CD4-positive, CD25-positive, alpha-beta regulatory T cell (primary cell): ENCODE results near the gene RTKN2. TPM values are rescaled to one million over a fixed set of nuclear protein-coding genes. Genes with fewer than 3 reads are reported as not detected.
A peak's percentile ranks its signal among the peaks of the same experiment; 100 is the strongest.

Source experiments
- ATAC-seq, 2 donors: fragments of 150-1000 bp; cut with Tn5 transposase; one replicate each; pipeline ENCODE4 v1.10.0; 2021; ENCODE audit warnings: low read depth in 2 of 2, moderate number of reproducible peaks in 2 of 2, moderate library complexity in 1 of 2
- DNase-seq, 3 donors: peaks; one replicate each; pipeline versions ENCODE4 v3.0.0 to v3.0.0-alpha.2; 2012 to 2022; ENCODE audit warnings: mixed read lengths in 1 of 3
- H3K27ac ChIP-seq: one replicate; pipeline ENCODE4 v1.7.0; 2013; ENCODE audit warnings: mild to moderate bottlenecking, low read length; ENCODE audit not compliant: insufficient read depth, poor library complexity, severe bottlenecking
- H3K27me3 ChIP-seq: one replicate; pipeline ENCODE4 v1.7.0; 2013; ENCODE audit warnings: low read length; ENCODE audit not compliant: control insufficient read depth, insufficient read depth
- H3K36me3 ChIP-seq: one replicate; pipeline ENCODE4 v1.7.0; 2013; ENCODE audit warnings: mild to moderate bottlenecking, low read length, moderate library complexity; ENCODE audit not compliant: control insufficient read depth, insufficient read depth
- H3K4me1 ChIP-seq: 2 replicates; pipeline ENCODE4 v1.7.0; 2013; ENCODE audit warnings: mild to moderate bottlenecking, low read length; ENCODE audit not compliant: insufficient read depth, control insufficient read depth, poor library complexity, severe bottlenecking
- H3K4me3 ChIP-seq: one replicate; pipeline ENCODE4 v1.7.0; 2013; ENCODE audit warnings: low read depth, mild to moderate bottlenecking, low read length, moderate library complexity
- H3K9me3 ChIP-seq, 2 experiments: 1 replicate in 1 of 2; 2 replicates in 1 of 2; pipeline ENCODE4 v1.7.0; 2013; ENCODE audit warnings: low read length in 2 of 2, mild to moderate bottlenecking in 1 of 2, moderate library complexity in 1 of 2; ENCODE audit not compliant: control insufficient read depth in 2 of 2
- H3K27ac Mint-ChIP-seq, 3 donors: one replicate each; pipeline ENCODE4 v1.8.0; 2020 to 2022; ENCODE audit warnings: mild to moderate bottlenecking in 3 of 3, mixed read lengths in 3 of 3, moderate library complexity in 2 of 3
- H3K27me3 Mint-ChIP-seq: one replicate; pipeline ENCODE4 v1.8.0; 2022; ENCODE audit warnings: mild to moderate bottlenecking, mixed read lengths
- H3K36me3 Mint-ChIP-seq: one replicate; pipeline ENCODE4 v1.8.0; 2020; ENCODE audit warnings: mixed read lengths
- H3K4me1 Mint-ChIP-seq, 4 donors: one replicate each; pipeline ENCODE4 v1.8.0; 2020 to 2022; ENCODE audit warnings: mixed read lengths in 4 of 4, mild to moderate bottlenecking in 1 of 4
- H3K4me3 Mint-ChIP-seq, 4 donors: one replicate each; pipeline ENCODE4 v1.8.0; 2020 to 2022; ENCODE audit warnings: mild to moderate bottlenecking in 4 of 4, mixed read lengths in 4 of 4, moderate library complexity in 3 of 4
- H3K9me3 Mint-ChIP-seq, 7 donors: one replicate each; pipeline ENCODE4 v1.8.0; 2020 to 2022; ENCODE audit warnings: mixed read lengths in 7 of 7, mild to moderate bottlenecking in 3 of 7, moderate library complexity in 2 of 7
- polyA plus RNA-seq, 4 donors: library from polyadenylated mRNA; unstranded; fragments of 300-500 nt; fragmentation: Illumina TruSeq; gene quantifications; one replicate each; pipeline ENCODE4 v1.2.3, GENCODE V29; 2021
- total RNA-seq: library from RNA; stranded (reverse); gene quantifications from one replicate; pipeline ENCODE4 v1.2.3, GENCODE V29; 2022

RTKN2 gene
- total and polyA plus RNA-seq, 5 donors from 2014 or later: 38.0 to 99.5 (median 61.8) TPM

- peak overlapping the region in 1 of 3 donors; percentile 32 for H3K27ac Mint-ChIP-seq
- ATAC-seq: no peak
- DNase-seq: no peak
- H3K4me3 Mint-ChIP-seq: no peak overlapping the region
- H3K9me3 Mint-ChIP-seq: peaks cover 0 to 3% (median 0%) of the 10 kb centered on the region in 7 donors
- no peaks in the 10 kb centered on the region for H3K4me1 ChIP-seq
- no peak overlapping the region for H3K4me3 ChIP-seq
- no peaks in the 10 kb centered on the region for H3K36me3 ChIP-seq
- peaks cover 19 to 42% (median 23%) of the 10 kb centered on the region in 4 donors for H3K4me1 Mint-ChIP-seq
- no peaks in the 10 kb centered on the region for H3K27me3 ChIP-seq
- H3K27ac ChIP-seq: no peak overlapping the region
- no peaks in the 10 kb centered on the region for H3K9me3 ChIP-seq
- no peaks in the 10 kb centered on the region for H3K27me3 Mint-ChIP-seq
- H3K36me3 Mint-ChIP-seq: peaks cover 9% of the 10 kb centered on the region
Observed at GRCh38 chr10:62162261-62162981, 106.2 kb downstream of the RTKN2 start.

- no peaks in the 10 kb centered on the region for H3K9me3 ChIP-seq
- Mint-ChIP-seq H3K27ac (peak overlapping the region in 1 of 3 donors; percentile 12), H3K36me3 (peaks cover 24% of the 10 kb centered on the region), H3K4me3 (no peak overlapping the region), H3K4me1 (peaks cover 19 to 41% (median 22%) of the 10 kb centered on the region in 4 donors), H3K9me3 (peaks cover 0 to 1% (median 0%) of the 10 kb centered on the region in 7 donors), H3K27me3 (no peaks in the 10 kb centered on the region)
- H3K27ac ChIP-seq: no peak overlapping the region
- no peak for DNase-seq
- H3K4me3 ChIP-seq: no peak overlapping the region
- no peaks in the 10 kb centered on the region for H3K27me3 ChIP-seq
- H3K36me3 ChIP-seq: no peaks in the 10 kb centered on the region
- no peak for ATAC-seq
- H3K4me1 ChIP-seq: no peaks in the 10 kb centered on the region
Observed at GRCh38 chr10:62159351-62159750, 109.3 kb downstream of the RTKN2 start.

GRCh38 chr10:62157601-62158000, 111.0 kb downstream of the RTKN2 start:
- no peaks in the 10 kb centered on the region for H3K36me3 ChIP-seq
- H3K27ac ChIP-seq: no peak overlapping the region
- Mint-ChIP-seq H3K4me3 (no peak overlapping the region), H3K36me3 (peaks cover 24% of the 10 kb centered on the region), H3K27ac (no peak overlapping the region), H3K9me3 (peaks cover 0 to 1% (median 0%) of the 10 kb centered on the region in 7 donors), H3K27me3 (no peaks in the 10 kb centered on the region), H3K4me1 (peaks cover 12 to 41% (median 28%) of the 10 kb centered on the region in 4 donors)
- ATAC-seq: no peak
- DNase-seq: no peak
- no peaks in the 10 kb centered on the region for H3K4me1 ChIP-seq
- H3K27me3 ChIP-seq: no peaks in the 10 kb centered on the region
- H3K9me3 ChIP-seq: no peaks in the 10 kb centered on the region
- no peak overlapping the region for H3K4me3 ChIP-seq

- peaks cover 36% of the 10 kb centered on the region for H3K36me3 Mint-ChIP-seq
- DNase-seq: no peak
- ATAC-seq: no peak
- Histone ChIP-seq H3K27ac (no peak overlapping the region), H3K9me3 (no peaks in the 10 kb centered on the region), H3K4me3 (no peak overlapping the region), H3K36me3 (no peaks in the 10 kb centered on the region), H3K4me1 (no peaks in the 10 kb centered on the region), H3K27me3 (no peaks in the 10 kb centered on the region)
- H3K27ac Mint-ChIP-seq: peak overlapping the region in 1 of 3 donors; percentile 39
- peaks cover 8 to 34% (median 20%) of the 10 kb centered on the region in 4 donors for H3K4me1 Mint-ChIP-seq
- no peak overlapping the region for H3K4me3 Mint-ChIP-seq
- H3K9me3 Mint-ChIP-seq: peaks cover 0 to 6% (median 2%) of the 10 kb centered on the region in 7 donors
- H3K27me3 Mint-ChIP-seq: no peaks in the 10 kb centered on the region
Observed at GRCh38 chr10:62155054-62155680, 113.5 kb downstream of the RTKN2 start.

- no peak overlapping the region for H3K4me3 Mint-ChIP-seq
- no peak overlapping the region for H3K27ac ChIP-seq
- H3K9me3 ChIP-seq: no peaks in the 10 kb centered on the region
- H3K27me3 Mint-ChIP-seq: no peaks in the 10 kb centered on the region
- DNase-seq (no peak), ATAC-seq (no peak)
- no peaks in the 10 kb centered on the region for H3K36me3 ChIP-seq
- H3K4me1 ChIP-seq: no peaks in the 10 kb centered on the region
- peaks cover 0 to 6% (median 2%) of the 10 kb centered on the region in 7 donors for H3K9me3 Mint-ChIP-seq
- peak overlapping the region in 1 of 3 donors; percentile 39 for H3K27ac Mint-ChIP-seq
- H3K4me1 Mint-ChIP-seq: peaks cover 0 to 30% (median 16%) of the 10 kb centered on the region in 4 donors
- peaks cover 33% of the 10 kb centered on the region for H3K36me3 Mint-ChIP-seq
- no peak overlapping the region for H3K4me3 ChIP-seq
- no peaks in the 10 kb centered on the region for H3K27me3 ChIP-seq
Observed at GRCh38 chr10:62154231-62154630, 114.4 kb downstream of the RTKN2 start.

GRCh38 chr10:62153191-62153590, 115.5 kb downstream of the RTKN2 start:
- H3K27ac Mint-ChIP-seq: no peak overlapping the region
- ATAC-seq: no peak

GRCh38 chr10:62149621-62150020, 119.0 kb downstream of the RTKN2 start:
- ATAC-seq (no peak), DNase-seq (no peak)
- Histone ChIP-seq H3K4me3 (no peak overlapping the region), H3K36me3 (no peaks in the 10 kb centered on the region), H3K4me1 (no peaks in the 10 kb centered on the region), H3K27ac (no peak overlapping the region), H3K27me3 (no peaks in the 10 kb centered on the region), H3K9me3 (no peaks in the 10 kb centered on the region)
- Mint-ChIP-seq H3K36me3 (peaks cover 19% of the 10 kb centered on the region), H3K4me1 (peaks cover 6 to 35% (median 17%) of the 10 kb centered on the region in 4 donors), H3K9me3 (peaks cover 0 to 6% (median 2%) of the 10 kb centered on the region in 7 donors), H3K27me3 (no peaks in the 10 kb centered on the region), H3K4me3 (no peak overlapping the region), H3K27ac (peak overlapping the region in 2 of 3 donors; percentile 26 to 38)

More at GRCh38 chr10:62153191-62153590, 115.5 kb downstream of the RTKN2 start:
- H3K4me1 ChIP-seq: no peaks in the 10 kb centered on the region
- no peak for DNase-seq
- no peaks in the 10 kb centered on the region for H3K9me3 ChIP-seq
- Mint-ChIP-seq H3K4me3 (no peak overlapping the region), H3K27me3 (no peaks in the 10 kb centered on the region), H3K9me3 (peaks cover 0 to 6% (median 2%) of the 10 kb centered on the region in 7 donors), H3K36me3 (peaks cover 27% of the 10 kb centered on the region), H3K4me1 (peaks cover 0 to 31% (median 16%) of the 10 kb centered on the region in 4 donors)
- no peaks in the 10 kb centered on the region for H3K36me3 ChIP-seq
- H3K27ac ChIP-seq: no peak overlapping the region
- H3K4me3 ChIP-seq: no peak overlapping the region
- no peaks in the 10 kb centered on the region for H3K27me3 ChIP-seq
